Ishikawa (cell line): ENCODE results near the gene FFAR4.

Source experiments
- EGR1 ChIP-seq: IDR thresholded peaks from 2 replicates; pipeline ENCODE4 v1.6.1; 2012
- EP300 ChIP-seq: IDR thresholded peaks from 2 replicates; pipeline ENCODE4 v1.6.1; 2012; ENCODE audit warnings: borderline replicate concordance
- RAD21 ChIP-seq: IDR thresholded peaks from 2 replicates; pipeline ENCODE4 v1.6.1; 2012; ENCODE audit warnings: low read depth
- TAF1 ChIP-seq: IDR thresholded peaks from 2 replicates; pipeline ENCODE4 v1.6.1; 2012; ENCODE audit warnings: low read depth, mild to moderate bottlenecking
- TCF12 ChIP-seq: IDR thresholded peaks from 2 replicates; pipeline ENCODE4 v1.6.1; 2012; ENCODE audit warnings: low read depth
- YY1 ChIP-seq: IDR thresholded peaks from 2 replicates; pipeline ENCODE4 v1.6.1; 2012; ENCODE audit warnings: low read depth
- ZBTB7A ChIP-seq: IDR thresholded peaks from 2 replicates; pipeline ENCODE4 v1.6.1; 2012; ENCODE audit warnings: low read depth
- TF ChIP-seq, protein P1 (sequence below): IDR thresholded peaks from 2 replicates; pipeline ENCODE4 v1.6.1; 2012
- TF ChIP-seq, protein P2 (sequence below): IDR thresholded peaks from 2 replicates; pipeline ENCODE4 v1.6.1; 2012; ENCODE audit warnings: low read depth, mild to moderate bottlenecking
- TF ChIP-seq, protein P3 (sequence below): IDR thresholded peaks from 2 replicates; pipeline ENCODE4 v1.6.1; 2012

DNA sequence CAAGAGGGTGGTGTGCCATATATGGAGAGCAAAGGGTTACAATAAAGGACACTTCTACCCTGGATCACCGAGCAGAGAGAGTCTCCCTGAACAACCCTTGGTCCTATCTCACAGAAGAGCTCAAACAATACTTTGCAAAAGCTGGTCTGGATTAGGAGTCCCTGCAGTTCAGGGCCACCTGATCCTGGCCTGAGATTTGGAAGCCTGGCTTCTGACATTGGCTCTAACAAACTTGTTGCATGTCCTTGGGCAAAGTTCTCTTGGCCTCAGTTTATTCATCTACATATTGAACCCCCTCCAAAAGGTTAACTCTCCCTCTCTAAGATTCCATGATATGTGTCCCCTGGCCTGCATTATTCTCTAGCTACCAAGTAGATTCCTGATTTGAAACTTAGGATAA, 32.9 kb downstream of the FFAR4 start:
- TF ChIP-seq, protein P1, sequence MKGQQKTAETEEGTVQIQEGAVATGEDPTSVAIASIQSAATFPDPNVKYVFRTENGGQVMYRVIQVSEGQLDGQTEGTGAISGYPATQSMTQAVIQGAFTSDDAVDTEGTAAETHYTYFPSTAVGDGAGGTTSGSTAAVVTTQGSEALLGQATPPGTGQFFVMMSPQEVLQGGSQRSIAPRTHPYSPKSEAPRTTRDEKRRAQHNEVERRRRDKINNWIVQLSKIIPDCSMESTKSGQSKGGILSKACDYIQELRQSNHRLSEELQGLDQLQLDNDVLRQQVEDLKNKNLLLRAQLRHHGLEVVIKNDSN = no peak
- TF ChIP-seq EP300 (no peak), TAF1 (no peak), ZBTB7A (no peak), RAD21 (no peak), EGR1 (no peak), YY1 (no peak), TCF12 (no peak)
- TF ChIP-seq, protein P2, sequence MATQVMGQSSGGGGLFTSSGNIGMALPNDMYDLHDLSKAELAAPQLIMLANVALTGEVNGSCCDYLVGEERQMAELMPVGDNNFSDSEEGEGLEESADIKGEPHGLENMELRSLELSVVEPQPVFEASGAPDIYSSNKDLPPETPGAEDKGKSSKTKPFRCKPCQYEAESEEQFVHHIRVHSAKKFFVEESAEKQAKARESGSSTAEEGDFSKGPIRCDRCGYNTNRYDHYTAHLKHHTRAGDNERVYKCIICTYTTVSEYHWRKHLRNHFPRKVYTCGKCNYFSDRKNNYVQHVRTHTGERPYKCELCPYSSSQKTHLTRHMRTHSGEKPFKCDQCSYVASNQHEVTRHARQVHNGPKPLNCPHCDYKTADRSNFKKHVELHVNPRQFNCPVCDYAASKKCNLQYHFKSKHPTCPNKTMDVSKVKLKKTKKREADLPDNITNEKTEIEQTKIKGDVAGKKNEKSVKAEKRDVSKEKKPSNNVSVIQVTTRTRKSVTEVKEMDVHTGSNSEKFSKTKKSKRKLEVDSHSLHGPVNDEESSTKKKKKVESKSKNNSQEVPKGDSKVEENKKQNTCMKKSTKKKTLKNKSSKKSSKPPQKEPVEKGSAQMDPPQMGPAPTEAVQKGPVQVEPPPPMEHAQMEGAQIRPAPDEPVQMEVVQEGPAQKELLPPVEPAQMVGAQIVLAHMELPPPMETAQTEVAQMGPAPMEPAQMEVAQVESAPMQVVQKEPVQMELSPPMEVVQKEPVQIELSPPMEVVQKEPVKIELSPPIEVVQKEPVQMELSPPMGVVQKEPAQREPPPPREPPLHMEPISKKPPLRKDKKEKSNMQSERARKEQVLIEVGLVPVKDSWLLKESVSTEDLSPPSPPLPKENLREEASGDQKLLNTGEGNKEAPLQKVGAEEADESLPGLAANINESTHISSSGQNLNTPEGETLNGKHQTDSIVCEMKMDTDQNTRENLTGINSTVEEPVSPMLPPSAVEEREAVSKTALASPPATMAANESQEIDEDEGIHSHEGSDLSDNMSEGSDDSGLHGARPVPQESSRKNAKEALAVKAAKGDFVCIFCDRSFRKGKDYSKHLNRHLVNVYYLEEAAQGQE = no peak
- TF ChIP-seq, protein P3, sequence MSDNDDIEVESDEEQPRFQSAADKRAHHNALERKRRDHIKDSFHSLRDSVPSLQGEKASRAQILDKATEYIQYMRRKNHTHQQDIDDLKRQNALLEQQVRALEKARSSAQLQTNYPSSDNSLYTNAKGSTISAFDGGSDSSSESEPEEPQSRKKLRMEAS = no peak
